Adrenal gland (tissue), 12 donors: Measurements from ENCODE around the gene ANO7. TPM values are rescaled to one million over a fixed set of nuclear protein-coding genes. Genes with fewer than 3 reads are reported as not detected.
A peak's percentile ranks its signal among the peaks of the same experiment; 100 is the strongest.

Experiments
- DNase-seq, 7 donors: peaks; one replicate each; pipeline ENCODE4 v3.0.0-alpha.2; 2019 to 2020
- H3K27ac ChIP-seq, 5 donors: fragments of 200-600 bp; sonication (generic) in 4 of 5; 1 replicate in 3 of 5; 2 replicates in 2 of 5; pipeline versions ENCODE4 v1.5.1 to v1.8.0; 2016 to 2020; ENCODE audit warnings: mild to moderate bottlenecking in 1 of 5
- H3K27me3 ChIP-seq: fragments of 200-600 bp; 2 replicates; pipeline ENCODE4 v1.8.0; 2021
- H3K36me3 ChIP-seq, 2 donors: fragments of 200-600 bp; replicated peaks in 1 of 2; 1 replicate in 1 of 2; 2 replicates in 1 of 2; pipeline versions ENCODE4 v1.5.1 to v1.8.0; 2018 to 2022
- H3K4me1 ChIP-seq, 2 donors: fragments of 200-600 bp; replicated peaks in 1 of 2; 1 replicate in 1 of 2; 2 replicates in 1 of 2; pipeline versions ENCODE4 v1.5.1 to v1.8.0; 2018 to 2021
- H3K4me3 ChIP-seq, 4 donors: fragments of 200-600 bp; sonication (generic) in 3 of 4; one replicate each; pipeline ENCODE4 v1.5.1; 2016 to 2018
- H3K9me3 ChIP-seq, 3 donors: fragments of 200-600 bp; sonication (generic) in 1 of 3; replicated peaks in 1 of 3; 1 replicate in 2 of 3; 2 replicates in 1 of 3; pipeline versions ENCODE4 v1.5.1 to v1.8.0; 2016 to 2021
- CTCF ChIP-seq, 6 experiments: fragments of 450-650 bp in 4 of 6; fragments of 200-600 bp in 2 of 6; sonication (generic) in 1 of 6; IDR thresholded peaks; 1 replicate in 5 of 6; 2 replicates in 1 of 6; pipeline versions ENCODE4 v1.5.1 to v1.8.0; 2016 to 2021; ENCODE audit warnings: antibody characterized with exemption in 6 of 6, mild to moderate bottlenecking in 2 of 6, moderate library complexity in 1 of 6
- POLR2A ChIP-seq, 2 donors: fragments of 450-650 bp; IDR thresholded peaks; one replicate each; pipeline ENCODE4 v1.6.1; 2017; ENCODE audit warnings: antibody characterized with exemption in 2 of 2, mild to moderate bottlenecking in 2 of 2, moderate library complexity in 1 of 2
- WGBS, 4 donors: extraction: QIAGEN DNeasy Blood & Tissue Kit in 2 of 4; methylation state at CpG; one replicate each; pipeline versions ENCODE4 v1.1.5 to v1.1.7; 2013 to 2017; 5-methylcytosine and 5-hydroxymethylcytosine counted together
- intact Hi-C, 2 donors: fragments of 100-400 bp; cut with DNase I; formaldehyde crosslinking; loops; one replicate each; pipeline versions ENCODE4 v1.14.1 to v1.15.0; 2022 to 2023
- polyA plus RNA-seq, 3 donors: library from polyadenylated mRNA; stranded (reverse); fragments of 200-250 nt in 2 of 3; fragments of 350-450 nt in 1 of 3; fragmentation: Illumina TruSeq in 1 of 3; extraction: RNeasy Lipid Tissue Mini Kit (QIAGEN cat#74804) in 1 of 3; gene quantifications; one replicate each; pipeline ENCODE4 v1.2.3, GENCODE V29; 2013 to 2014
- total RNA-seq, 9 donors: library from RNA; depleted of rRNA in 4 of 9; stranded (reverse); fragments of >200 nt in 4 of 9; fragments of 120-200 nt in 1 of 9; fragmentation: NEBNext Ultra II Directional in 1 of 9; extraction: Animal tissue kit (Norgen Biotek cat#: 25700) in 1 of 9; gene quantifications; one replicate each; pipeline versions ENCODE4 v1.1.0 to v1.2.4, GENCODE V29; 2013 to 2023
- donor health status: healthy with polysubstance abuse.
- donor health status: Bipolar disorder and iron deficiency.
- donor health status: DM: yes; HTN: yes; CAD: no.
- donor health status: DM: no; HTN: no; CAD: no.
- donor health status: DM: no; HTN: no; CAD: no.
- donor health status: DM: yes; HTN: yes; CAD: no.

ANO7 gene
- total and polyA plus RNA-seq, 12 donors, result 0.48 to 5.1 (median 1.8) TPM

- intact Hi-C loops, result no loop called here
- 91 to 97% (median 94%) methylated on average over 13 to 14 of the region's 14 CpGs for WGBS, 4 donors
These were observed 64.5 kb downstream of the ANO7 start for GRCh38 chr2:241252778-241253475.

GRCh38 chr2:241254904-241255351 is 66.5 kb downstream of the ANO7 start:
- H3K27me3 ChIP-seq, result no peaks in the 10 kb centered on the region
- no peak for TF ChIP-seq CTCF (IDR thresholded peaks at IDR 0.05)
- TF ChIP-seq POLR2A (IDR thresholded peaks at IDR 0.05), result no peak
- DNase-seq, result peak in 3 of 7 donors; percentile 21 to 58 (median 26)
- peak overlapping the region; percentile 45 to 71 (median 55) for H3K27ac ChIP-seq
- peaks cover 0 to 14% of the 10 kb centered on the region in 2 donors for H3K4me1 ChIP-seq
- intact Hi-C loops, result no loop called here
- no peaks in the 10 kb centered on the region for H3K9me3 ChIP-seq
- H3K4me3 ChIP-seq, result no peak overlapping the region
- 70 to 76% (median 73%) methylated on average over 8 to 10 of the region's 10 CpGs for WGBS, 4 donors
- peaks cover 0 to 99% of the 10 kb centered on the region in 2 donors for H3K36me3 ChIP-seq

More at GRCh38 chr2:241252778-241253475, 64.5 kb downstream of the ANO7 start:
- H3K9me3 ChIP-seq, result no peaks in the 10 kb centered on the region
- no peak overlapping the region for H3K27ac ChIP-seq
- no peaks in the 10 kb centered on the region for H3K27me3 ChIP-seq
- H3K36me3 ChIP-seq, result peaks cover 0 to 100% of the 10 kb centered on the region in 2 donors
- TF ChIP-seq CTCF (IDR thresholded peaks at IDR 0.05) (no peak), POLR2A (IDR thresholded peaks at IDR 0.05) (no peak)
- DNase-seq, result peak in 2 of 7 donors; percentile 10 to 37
- no peak overlapping the region for H3K4me3 ChIP-seq
- peaks cover 0 to 14% of the 10 kb centered on the region in 2 donors for H3K4me1 ChIP-seq

GRCh38 chr2:241255542-241256167 is 67.2 kb downstream of the ANO7 start:
- 37 to 58% (median 50%) methylated on average over 13 of the region's 13 CpGs for WGBS, 4 donors
- no peaks in the 10 kb centered on the region for H3K27me3 ChIP-seq
- H3K4me3 ChIP-seq, result no peak overlapping the region
- intact Hi-C loops, result no loop called here
- DNase-seq, result peak; percentile 85 to 98 (median 94)
- H3K4me1 ChIP-seq, result peaks cover 4 to 14% of the 10 kb centered on the region in 2 donors
- TF ChIP-seq CTCF (IDR thresholded peaks at IDR 0.05) (no peak), POLR2A (IDR thresholded peaks at IDR 0.05) (no peak)
- no peaks in the 10 kb centered on the region for H3K9me3 ChIP-seq
- peaks cover 0 to 99% of the 10 kb centered on the region in 2 donors for H3K36me3 ChIP-seq
- peak overlapping the region; percentile 45 to 71 (median 55) for H3K27ac ChIP-seq

- peak overlapping the region; percentile 3 to 71 (median 54) for H3K27ac ChIP-seq
- intact Hi-C loops, result no loop called here
- H3K4me3 ChIP-seq, result no peak overlapping the region
- peaks cover 6 to 14% of the 10 kb centered on the region in 2 donors for H3K4me1 ChIP-seq
- no peak for TF ChIP-seq POLR2A (IDR thresholded peaks at IDR 0.05)
- no peak for TF ChIP-seq CTCF (IDR thresholded peaks at IDR 0.05)
- 63 to 72% (median 69%) methylated on average over 11 of the region's 11 CpGs for WGBS, 4 donors
- DNase-seq, result no peak
- no peaks in the 10 kb centered on the region for H3K27me3 ChIP-seq
- peaks cover 0 to 99% of the 10 kb centered on the region in 2 donors for H3K36me3 ChIP-seq
- H3K9me3 ChIP-seq, result no peaks in the 10 kb centered on the region
These were observed 67.7 kb downstream of the ANO7 start for GRCh38 chr2:241256168-241256545.
